Stimulated activated CD4-positive, alpha-beta T cell treated with anti-CD3 and anti-CD28 coated beads, Interleukin-15, amount 100 ng/mL, for 24 hours (primary cell): ENCODE results near the gene A4GALT.
"Not testable (repeated sequence)": the region's sequence is repeated elsewhere in the genome, so short reads cannot be mapped to it uniquely, and the experiment has no call there.

Source experiments
- DNase-seq: peaks from one replicate; pipeline ENCODE4 v3.0.0-alpha.2; 2020

A4GALT gene, protein sequence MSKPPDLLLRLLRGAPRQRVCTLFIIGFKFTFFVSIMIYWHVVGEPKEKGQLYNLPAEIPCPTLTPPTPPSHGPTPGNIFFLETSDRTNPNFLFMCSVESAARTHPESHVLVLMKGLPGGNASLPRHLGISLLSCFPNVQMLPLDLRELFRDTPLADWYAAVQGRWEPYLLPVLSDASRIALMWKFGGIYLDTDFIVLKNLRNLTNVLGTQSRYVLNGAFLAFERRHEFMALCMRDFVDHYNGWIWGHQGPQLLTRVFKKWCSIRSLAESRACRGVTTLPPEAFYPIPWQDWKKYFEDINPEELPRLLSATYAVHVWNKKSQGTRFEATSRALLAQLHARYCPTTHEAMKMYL

GRCh38 chr22:42720263-42721044, at the start of gene A4GALT:
Gene A4GALT (minus strand): TSS chr22:42720870. CDS start chr22:42693951, 26,919 bp downstream.
- DNase-seq, result peak; percentile 23

GRCh38 chr22:42770448-42770726, 49.7 kb upstream of the A4GALT start:
- no peak for DNase-seq

GRCh38 chr22:42769574-42770447, 49.1 kb upstream of the A4GALT start:
- DNase-seq, result no peak

GRCh38 chr22:42769238-42769573, 48.5 kb upstream of the A4GALT start:
- DNase-seq, result no peak

GRCh38 chr22:42768385-42769035, 47.8 kb upstream of the A4GALT start:
- DNase-seq, result no peak

DNA sequence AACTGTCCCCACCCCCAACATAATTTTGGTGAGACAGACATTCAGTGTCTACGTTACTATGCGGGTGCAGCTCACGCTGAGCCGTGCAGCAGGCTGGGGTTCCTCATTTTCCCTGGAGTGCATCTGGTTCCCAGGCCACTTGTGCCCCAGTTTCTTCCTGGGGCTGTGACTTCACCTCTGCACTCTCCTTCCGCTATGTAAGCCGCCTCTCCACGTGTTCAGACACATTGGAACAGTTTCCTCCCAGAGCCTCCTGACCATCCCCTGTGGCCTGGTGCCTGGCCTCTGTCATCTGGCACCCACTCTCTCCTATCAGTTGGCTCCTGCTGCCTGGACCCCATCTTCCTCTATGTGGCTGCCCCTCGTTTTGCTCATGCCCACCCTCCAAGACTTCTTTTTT, 46.2 kb upstream of the A4GALT start:
- no peak for DNase-seq

DNA sequence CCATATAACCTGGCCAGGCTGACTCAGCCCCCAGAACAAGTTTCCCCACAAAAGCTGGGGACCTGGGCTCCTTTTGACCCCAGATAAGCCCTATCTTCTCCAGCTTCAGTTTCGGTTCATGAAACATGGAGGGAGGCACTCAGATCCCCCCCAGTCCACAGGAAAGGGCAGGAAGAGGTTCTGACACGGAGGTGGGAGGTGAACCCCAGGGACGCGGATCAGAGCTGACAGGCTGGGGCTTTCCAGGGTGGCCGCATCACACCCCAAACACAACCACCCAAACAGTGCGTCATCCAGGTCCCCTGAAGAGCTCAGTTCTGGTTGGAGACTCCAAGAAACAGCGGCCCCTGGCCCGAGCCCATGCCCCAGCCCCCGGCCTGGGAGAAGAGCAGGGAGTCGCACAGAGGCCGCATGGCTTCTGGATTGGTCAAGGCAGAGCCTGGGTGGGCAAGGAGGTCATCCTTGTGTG, 44.3 kb upstream of the A4GALT start:
- DNase-seq, result no peak

DNA sequence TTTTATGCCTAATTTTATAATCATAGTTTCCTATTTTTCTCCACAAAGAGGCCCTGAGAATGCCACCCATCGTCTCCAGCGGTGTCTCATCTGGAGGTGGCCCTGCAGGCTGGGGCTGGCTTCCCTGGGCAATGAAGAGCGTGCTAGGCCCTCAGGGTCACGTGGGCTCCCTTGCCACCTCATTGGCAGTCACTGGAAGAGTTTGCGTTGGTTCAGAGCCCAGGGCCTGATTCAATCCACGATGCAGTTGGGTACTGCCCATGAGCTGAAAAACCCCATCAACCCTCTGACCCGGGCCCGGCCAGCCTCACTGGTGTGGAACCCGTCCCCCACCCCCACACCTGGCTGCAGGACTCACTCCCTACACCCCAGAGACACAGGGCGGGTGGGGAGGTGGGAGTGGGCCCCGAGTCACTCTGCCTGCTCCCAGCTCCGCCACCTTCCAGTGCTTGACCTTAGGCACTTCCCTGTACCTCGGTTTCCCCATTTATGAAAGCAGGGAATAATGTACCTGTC, 43.4 kb upstream of the A4GALT start:
- no peak for DNase-seq

GRCh38 chr22:42760806-42761565, 40.3 kb upstream of the A4GALT start:
- DNase-seq, result no peak

DNA sequence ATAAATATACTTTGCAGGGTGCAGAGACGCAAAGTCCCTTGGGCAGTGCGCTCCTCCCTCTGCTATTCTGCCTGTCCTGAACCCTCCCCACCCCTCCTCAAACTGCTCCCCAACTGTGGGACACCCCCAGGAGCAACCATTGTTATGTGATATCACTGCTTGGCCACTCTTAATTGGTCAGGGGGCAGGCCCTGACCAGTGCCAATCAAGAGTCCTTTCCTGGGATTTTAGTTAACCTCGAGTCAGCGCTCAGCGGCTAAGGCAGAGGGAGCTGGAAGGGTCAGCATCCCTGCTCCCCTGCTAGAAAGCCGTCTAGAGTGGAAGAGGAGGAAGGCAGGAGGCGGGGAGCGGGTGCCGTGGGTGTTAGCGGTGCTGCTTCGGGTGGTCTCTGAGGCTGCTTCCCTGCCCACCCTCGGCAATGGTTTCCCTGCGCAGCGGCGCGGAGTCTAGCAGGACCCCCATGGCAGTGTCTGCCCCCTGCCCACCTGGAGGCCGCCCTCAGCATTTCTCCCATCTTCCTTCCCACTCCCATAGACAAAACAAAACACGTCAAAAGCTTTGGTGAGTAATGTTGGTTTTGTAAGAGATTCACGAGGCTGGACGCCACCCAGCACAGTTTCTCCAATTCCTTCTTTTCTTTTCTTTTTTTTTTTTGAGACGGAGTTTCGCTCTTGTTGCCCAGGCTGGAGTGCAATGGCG, 38.4 kb upstream of the A4GALT start:
- no peak for DNase-seq

DNA sequence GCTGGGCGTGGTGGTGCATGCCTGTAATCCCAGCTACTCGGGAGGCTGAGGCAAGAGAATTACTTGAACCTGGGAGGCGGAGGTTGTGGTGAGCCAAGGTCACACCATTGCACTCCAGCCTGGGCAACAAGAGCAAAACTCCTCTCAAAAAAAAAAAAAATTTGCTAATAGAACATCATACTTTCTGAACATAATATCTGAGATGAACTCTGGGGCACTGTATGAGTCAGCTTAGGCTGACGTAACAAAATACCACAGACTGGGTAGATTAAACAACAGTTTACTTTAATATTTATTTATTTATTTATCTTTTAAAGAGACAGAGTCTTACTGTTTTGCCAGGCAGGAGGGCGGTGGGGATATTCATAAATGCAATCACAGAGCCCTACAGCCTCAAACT, 34.9 kb upstream of the A4GALT start:
- not testable (repeated sequence) for DNase-seq

GRCh38 chr22:42755121-42755520, 34.5 kb upstream of the A4GALT start:
- DNase-seq, result not testable (repeated sequence)

GRCh38 chr22:42754658-42755057, 34.0 kb upstream of the A4GALT start:
- DNase-seq, result no peak

- DNase-seq, result no peak
Measured at GRCh38 chr22:42752912-42753311, 32.2 kb upstream of the A4GALT start.

- no peak for DNase-seq
Measured at GRCh38 chr22:42752230-42752746, 31.6 kb upstream of the A4GALT start.

DNA sequence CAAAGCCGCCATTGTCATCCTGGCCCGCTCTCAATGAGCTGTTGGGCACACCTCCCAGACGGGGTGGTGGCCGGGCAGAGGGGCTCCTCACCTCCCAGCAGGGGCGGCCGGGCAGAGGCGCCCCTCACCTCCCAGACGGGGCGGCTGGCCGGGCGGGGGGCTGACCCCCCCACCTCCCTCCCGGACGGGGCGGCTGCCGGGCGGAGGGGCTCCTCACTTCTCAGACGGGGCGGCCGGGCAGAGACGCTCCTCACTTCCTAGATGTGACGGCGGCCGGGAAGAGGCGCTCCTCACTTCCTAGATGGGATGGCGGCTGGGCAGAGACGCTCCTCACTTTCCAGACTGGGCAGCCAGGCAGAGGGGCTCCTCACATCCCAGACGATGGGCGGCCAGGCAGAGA, 29.8 kb upstream of the A4GALT start:
- DNase-seq, result not testable (repeated sequence)

DNA sequence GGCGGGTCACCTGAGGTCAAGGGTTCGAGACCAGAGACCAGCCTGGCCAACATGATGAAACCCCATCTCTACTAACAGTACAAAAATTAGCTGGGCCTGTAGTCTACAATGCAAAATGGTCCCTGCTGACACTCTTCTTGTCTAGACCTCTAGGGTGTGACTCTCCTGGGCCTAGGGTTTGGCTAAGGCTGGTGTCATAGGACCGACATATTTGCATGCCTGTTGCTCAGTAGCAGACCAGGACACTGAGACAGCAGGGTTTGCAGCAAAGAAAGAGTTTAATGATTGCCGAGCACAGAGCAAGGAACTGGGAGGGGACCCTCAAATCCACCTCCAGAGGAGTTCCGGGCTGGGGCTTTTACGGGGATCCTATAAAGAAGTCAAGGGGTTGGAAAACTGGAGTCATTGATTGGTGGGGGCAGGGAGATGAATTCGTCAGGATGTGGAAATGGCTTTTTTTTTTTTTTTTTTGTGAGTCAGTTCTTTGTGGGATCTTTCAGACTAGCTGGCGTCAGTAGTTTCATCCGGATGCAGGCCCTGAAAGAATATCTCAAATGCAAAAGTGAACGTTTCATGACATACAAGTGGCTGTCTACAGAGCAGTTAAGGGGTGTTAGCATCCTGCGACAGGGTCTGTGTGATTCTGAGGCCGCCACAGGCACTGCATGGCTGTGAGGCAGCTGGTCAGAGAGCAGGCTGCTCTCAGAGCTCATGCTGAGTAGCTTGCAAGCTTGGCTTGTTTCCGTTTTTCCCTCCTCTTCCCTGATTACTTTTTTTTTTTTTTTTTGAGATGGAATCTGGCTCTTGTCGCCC, 27.2 kb upstream of the A4GALT start:
- DNase-seq, result no peak

GRCh38 chr22:42745118-42745517, 24.4 kb upstream of the A4GALT start:
- DNase-seq, result no peak

DNA sequence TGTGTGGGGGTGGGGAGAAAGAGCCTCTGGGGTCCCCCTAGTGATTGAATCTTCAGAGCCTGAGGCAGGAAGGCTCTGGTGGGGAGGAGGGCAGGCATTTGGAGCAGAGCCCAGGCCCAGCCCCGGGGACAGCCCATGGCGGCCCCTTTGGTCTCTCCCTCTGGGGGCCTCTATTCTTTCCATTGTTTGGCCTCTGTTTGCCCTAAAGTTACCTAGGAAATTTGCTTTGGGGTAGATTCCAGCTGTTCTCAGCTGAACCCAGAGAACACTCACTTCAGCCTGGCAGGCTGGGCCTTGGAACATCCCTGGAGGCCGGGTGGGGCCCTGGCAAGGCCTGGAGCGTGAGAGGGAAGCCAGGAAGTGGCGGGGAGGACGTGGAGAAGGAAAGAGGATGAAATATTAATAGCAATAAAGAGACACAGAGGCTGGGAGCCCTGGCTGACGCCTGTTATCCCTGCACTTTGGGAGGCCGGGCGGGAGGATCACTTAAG, 22.9 kb upstream of the A4GALT start:
- no peak for DNase-seq

DNA sequence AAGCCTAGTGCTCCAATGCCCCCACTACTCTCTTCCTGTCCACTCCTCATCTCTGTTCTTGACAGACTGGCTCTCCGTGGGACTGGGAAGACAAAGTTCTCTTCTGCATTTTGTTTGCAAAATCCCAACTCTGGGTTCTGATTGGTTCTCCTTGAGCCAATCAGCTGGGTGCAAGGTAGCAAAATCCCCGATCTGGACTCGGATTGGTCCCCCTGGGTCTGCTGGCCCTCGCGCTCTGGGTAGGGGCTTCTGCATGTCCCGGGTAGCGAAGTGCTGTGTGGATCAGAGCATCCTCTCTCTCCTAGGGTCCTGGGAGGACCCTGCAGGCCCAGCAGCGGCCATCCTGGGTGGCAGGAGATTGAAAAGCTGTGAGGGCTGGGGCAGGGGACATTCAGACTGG, 22.3 kb upstream of the A4GALT start:
- no peak for DNase-seq
